HEK293T (cell line): Measurements from ENCODE around the gene BRAF.

Source experiments
- ARNT ChIP-seq: fragments of 450-650 bp; IDR thresholded peaks from 2 replicates; pipeline ENCODE4 v1.6.1; 2017; ENCODE audit warnings: mild to moderate bottlenecking
- BHLHE40 ChIP-seq: fragments of 450-650 bp; IDR thresholded peaks from 2 replicates; pipeline ENCODE4 v1.6.1; 2016; ENCODE audit warnings: mild to moderate bottlenecking, moderate library complexity, borderline replicate concordance
- ELF4 ChIP-seq: fragments of 450-650 bp; IDR thresholded peaks from 2 replicates; pipeline ENCODE4 v1.6.1; 2017; ENCODE audit warnings: antibody characterized with exemption
- FOXA1 ChIP-seq: fragments of 450-650 bp; IDR thresholded peaks from 2 replicates; pipeline ENCODE4 v1.6.1; 2016; ENCODE audit warnings: mild to moderate bottlenecking
- FOXK2 ChIP-seq: fragments of 450-650 bp; IDR thresholded peaks from 2 replicates; pipeline ENCODE4 v1.6.1; 2016; ENCODE audit warnings: mild to moderate bottlenecking
- FOXM1 ChIP-seq: fragments of 450-650 bp; IDR thresholded peaks from 2 replicates; pipeline ENCODE4 v1.6.1; 2017; ENCODE audit warnings: mild to moderate bottlenecking, borderline replicate concordance
- HDGF ChIP-seq: fragments of 450-650 bp; IDR thresholded peaks from 2 replicates; pipeline ENCODE4 v1.6.1; 2017; ENCODE audit warnings: antibody characterized with exemption, borderline replicate concordance
- L3MBTL2 ChIP-seq: fragments of 450-650 bp; conservative IDR thresholded peaks from 2 replicates; pipeline ENCODE4 v1.6.1; 2016; ENCODE audit warnings: mild to moderate bottlenecking
- LEF1 ChIP-seq: fragments of 450-650 bp; IDR thresholded peaks from 2 replicates; pipeline ENCODE4 v1.6.1; 2017; ENCODE audit warnings: mild to moderate bottlenecking, borderline replicate concordance
- SP1 ChIP-seq: fragments of 450-650 bp; IDR thresholded peaks from 2 replicates; pipeline ENCODE4 v1.6.1; 2017
- SUZ12 ChIP-seq: fragments of 450-650 bp; IDR thresholded peaks from 2 replicates; pipeline ENCODE4 v1.6.1; 2016; ENCODE audit warnings: mild to moderate bottlenecking
- TARDBP ChIP-seq: fragments of 450-650 bp; IDR thresholded peaks from 2 replicates; pipeline ENCODE4 v1.6.1; 2016
- ZNF384 ChIP-seq: fragments of 450-650 bp; IDR thresholded peaks from 2 replicates; pipeline ENCODE4 v1.6.1; 2016
- TF ChIP-seq, protein P1 (sequence below): fragments of 450-650 bp; IDR thresholded peaks from 2 replicates; pipeline ENCODE4 v1.6.1; 2016

GRCh38 chr7:140714331-140715040 lies 210.2 kb downstream of the BRAF start:
- TF ChIP-seq SP1 (no peak), BHLHE40 (no peak), L3MBTL2 (no peak), ELF4 (no peak), FOXM1 (no peak), SUZ12 (no peak), TARDBP (no peak), ARNT (no peak), HDGF (no peak), FOXA1 (no peak), LEF1 (no peak), ZNF384 (no peak), FOXK2 (no peak)
- TF ChIP-seq, protein P1, sequence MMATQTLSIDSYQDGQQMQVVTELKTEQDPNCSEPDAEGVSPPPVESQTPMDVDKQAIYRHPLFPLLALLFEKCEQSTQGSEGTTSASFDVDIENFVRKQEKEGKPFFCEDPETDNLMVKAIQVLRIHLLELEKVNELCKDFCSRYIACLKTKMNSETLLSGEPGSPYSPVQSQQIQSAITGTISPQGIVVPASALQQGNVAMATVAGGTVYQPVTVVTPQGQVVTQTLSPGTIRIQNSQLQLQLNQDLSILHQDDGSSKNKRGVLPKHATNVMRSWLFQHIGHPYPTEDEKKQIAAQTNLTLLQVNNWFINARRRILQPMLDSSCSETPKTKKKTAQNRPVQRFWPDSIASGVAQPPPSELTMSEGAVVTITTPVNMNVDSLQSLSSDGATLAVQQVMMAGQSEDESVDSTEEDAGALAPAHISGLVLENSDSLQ, result no peak
